Brain pericyte (primary cell): ENCODE results near the gene HOXC11.

ENCODE experiments used
- DNase-seq: peaks from one replicate; pipeline ENCODE4 v3.0.0-alpha.2; 2012; ENCODE audit warnings: low read depth, low spot score

Gene HOXC11

DNA sequence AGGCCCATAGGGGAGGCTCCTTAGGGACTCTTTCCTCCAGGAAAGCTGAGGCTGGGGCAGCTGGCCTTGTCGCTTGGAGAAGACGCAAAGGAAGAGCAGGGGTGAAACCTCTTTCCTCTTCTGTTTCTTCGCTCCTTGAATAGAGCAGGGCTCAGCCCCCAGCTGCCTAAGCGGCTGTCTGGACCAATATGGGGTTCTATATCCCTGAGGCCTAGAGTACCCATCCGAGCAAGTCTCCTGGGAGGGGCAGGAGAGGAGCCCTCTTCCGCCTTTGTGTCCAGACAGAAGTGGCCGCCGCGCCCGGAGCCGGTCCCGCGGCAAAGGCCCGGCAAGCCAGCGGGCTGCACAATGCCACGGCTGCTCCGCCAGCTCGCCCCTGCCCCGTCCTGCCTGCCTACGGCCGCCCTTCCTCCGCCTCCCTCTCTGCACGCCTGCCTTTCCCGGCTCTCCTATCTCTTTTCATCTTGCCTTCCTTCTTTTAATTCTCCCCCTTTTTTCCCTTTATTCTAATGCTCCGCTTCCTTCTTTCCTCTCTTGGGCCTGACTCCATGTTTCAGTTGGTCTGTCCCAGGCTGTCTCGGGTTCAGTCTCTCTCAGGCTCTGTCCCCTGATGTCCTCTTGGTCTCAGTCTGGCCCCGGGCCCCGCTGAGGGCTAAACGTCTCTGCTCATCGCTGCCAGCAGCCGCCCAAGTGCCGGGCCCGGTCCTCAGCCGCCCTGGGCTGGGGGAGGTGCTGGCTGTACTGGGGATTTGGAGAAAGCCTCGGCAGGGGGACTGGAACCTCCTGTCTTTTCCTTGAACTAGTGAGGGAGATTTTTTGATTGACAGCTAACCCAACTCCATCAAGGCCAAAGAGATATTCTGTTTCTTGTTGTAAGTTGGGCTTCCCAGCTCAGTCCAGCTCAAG, 24.5 kb downstream of the HOXC11 start:
- no peak for DNase-seq

GRCh38 chr12:53998110-53998899, 25.4 kb downstream of the HOXC11 start:
- no peak for DNase-seq

DNA sequence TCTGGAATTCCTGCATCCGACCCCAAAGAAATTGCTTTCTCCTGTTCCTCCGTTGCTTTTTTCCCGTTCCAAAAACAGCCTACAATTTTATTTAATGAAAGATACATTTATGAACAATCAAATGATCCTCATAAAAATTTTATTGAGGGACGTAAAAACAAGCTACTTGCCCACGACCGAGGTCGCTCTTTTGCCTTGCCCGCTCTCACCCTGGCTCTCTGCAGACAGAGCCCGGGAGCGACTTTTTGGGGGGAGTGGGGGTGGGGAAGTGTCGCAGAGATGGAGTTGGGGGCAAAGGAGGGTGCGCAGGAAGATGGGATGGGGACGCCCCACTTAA, 25.9 kb downstream of the HOXC11 start:
- no peak for DNase-seq

GRCh38 chr12:53999559-54000115, 26.7 kb downstream of the HOXC11 start:
- DNase-seq = no peak

DNA sequence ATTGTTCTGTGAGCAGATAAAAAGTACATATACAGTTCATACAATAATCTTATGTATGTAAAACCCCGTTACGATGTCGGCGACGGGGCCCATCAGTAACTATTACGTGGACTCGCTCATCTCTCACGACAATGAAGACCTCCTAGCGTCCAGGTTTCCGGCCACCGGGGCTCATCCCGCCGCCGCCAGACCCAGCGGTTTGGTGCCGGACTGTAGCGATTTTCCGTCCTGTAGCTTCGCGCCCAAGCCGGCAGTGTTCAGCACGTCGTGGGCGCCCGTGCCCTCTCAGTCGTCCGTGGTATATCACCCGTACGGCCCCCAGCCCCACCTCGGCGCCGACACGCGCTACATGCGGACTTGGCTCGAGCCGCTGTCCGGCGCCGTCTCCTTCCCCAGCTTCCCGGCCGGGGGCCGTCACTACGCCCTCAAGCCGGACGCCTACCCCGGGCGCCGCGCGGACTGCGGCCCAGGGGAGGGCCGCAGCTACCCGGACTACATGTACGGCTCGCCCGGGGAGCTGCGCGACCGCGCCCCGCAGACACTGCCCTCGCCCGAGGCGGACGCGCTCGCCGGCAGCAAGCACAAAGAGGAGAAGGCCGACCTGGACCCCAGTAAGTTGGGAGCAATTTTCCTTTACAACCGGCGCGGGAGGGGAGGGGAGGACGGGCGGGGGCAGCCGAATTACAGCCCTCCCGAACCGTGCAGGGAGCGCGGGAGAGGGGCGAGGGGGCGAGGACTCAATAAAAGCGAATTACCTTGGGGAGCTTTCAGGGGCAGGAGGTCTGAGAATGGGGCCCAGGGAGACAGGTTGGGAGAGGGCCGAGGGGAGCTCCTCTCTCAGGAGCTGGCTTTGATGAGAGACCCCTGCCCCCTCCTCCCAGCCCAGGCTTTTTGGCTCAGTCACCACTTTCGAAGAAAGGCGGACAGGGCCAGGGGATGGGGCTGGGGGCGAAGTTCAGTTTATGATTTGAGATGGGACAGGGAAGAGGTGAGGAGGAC, 27.5 kb downstream of the HOXC11 start, which contains the start of gene HOXC9:
TSS of gene HOXC9 (plus strand) at position 46 of the 999 bp plus-strand sequence. CDS start at position 74, 28 bp downstream.
- no peak for DNase-seq

DNA sequence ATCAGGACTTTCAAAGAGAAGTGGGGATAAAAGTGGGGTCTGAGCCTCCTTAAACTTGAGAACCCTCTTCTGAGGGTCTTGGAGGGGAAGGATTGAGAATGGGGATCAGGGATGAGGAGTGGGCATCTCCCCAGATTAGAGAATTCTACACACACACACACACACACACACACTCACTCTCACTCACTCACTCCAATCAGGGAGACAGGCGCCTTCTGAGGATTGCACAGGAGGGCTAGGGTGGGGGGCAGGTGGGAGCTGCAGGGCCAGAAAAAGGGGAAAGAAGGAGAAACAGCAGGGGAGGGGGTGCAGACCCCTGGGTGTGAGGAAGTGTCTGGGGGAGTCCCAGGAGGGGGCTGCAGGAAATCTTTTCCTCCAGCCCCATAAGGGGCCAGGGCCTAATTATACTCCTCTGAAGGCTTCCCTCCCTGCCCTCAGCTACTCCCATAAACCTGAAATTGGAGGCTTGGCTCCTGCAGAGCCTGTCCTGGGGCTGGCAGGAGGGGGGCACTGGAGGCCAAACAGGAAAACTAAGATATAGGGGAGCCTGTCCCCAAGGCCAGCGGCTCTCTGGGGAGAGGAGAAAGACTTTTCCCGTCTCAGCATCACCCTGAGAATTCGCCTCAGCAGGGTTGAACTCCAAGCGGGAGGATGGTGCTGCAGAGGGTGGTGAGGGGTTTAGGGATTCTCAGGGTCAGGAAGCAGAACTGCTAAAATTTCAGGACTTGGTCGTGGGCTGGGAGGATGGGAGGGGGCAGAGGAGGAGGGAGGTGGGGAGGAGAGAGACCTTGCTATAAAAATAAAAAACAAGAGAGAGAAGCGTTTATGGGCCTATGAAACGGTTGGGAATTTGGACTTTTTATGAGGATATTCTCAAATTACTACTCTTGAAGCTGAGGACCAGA, 28.6 kb downstream of the HOXC11 start:
- DNase-seq = no peak

DNA sequence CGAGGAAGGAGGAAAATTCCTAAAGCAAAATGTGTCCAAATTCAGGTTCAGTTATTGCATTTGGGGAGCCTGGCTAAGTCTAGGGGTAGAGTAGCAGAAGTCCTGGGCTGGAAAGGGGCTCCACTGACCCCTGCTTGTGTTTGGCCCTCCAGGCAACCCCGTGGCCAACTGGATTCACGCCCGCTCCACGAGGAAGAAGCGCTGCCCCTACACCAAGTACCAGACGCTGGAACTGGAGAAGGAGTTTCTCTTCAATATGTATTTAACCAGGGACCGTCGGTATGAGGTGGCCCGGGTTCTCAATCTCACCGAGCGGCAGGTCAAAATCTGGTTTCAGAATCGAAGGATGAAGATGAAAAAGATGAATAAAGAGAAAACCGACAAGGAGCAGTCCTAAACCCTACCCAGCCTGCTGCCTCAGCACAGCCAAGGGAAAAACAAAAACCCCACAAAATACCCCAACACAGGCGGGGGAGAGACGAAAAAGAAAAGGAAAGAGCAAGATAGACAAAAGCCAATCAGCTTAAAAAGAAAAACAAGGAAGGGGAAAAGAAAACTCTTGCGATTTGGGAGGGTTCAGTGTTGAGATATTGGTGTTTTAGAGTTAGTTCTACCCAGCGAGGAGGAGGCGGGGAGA, 29.5 kb downstream of the HOXC11 start:
- DNase-seq = no peak

GRCh38 chr12:54002915-54003389, 30.0 kb downstream of the HOXC11 start:
- DNase-seq = no peak

DNA sequence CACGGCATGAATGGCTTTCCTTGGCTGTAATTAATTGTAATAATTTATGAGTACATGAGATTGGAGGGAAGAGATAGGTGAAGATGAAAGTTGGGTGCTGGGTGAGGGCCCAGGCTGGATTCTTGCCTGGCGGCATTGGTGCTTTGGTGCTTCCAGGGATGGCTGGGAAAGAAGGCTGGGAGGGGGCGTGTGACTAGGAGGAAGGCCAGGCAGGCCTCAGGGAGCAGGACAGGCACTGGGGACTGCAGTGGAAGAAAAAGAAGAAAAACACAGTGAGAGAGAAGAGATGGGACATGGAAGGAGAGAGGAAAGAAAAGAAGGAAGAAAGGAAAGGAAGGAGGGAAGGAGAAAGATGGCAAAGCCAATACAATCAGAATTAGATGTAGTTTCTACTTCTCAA, 30.7 kb downstream of the HOXC11 start:
- DNase-seq = no peak

DNA sequence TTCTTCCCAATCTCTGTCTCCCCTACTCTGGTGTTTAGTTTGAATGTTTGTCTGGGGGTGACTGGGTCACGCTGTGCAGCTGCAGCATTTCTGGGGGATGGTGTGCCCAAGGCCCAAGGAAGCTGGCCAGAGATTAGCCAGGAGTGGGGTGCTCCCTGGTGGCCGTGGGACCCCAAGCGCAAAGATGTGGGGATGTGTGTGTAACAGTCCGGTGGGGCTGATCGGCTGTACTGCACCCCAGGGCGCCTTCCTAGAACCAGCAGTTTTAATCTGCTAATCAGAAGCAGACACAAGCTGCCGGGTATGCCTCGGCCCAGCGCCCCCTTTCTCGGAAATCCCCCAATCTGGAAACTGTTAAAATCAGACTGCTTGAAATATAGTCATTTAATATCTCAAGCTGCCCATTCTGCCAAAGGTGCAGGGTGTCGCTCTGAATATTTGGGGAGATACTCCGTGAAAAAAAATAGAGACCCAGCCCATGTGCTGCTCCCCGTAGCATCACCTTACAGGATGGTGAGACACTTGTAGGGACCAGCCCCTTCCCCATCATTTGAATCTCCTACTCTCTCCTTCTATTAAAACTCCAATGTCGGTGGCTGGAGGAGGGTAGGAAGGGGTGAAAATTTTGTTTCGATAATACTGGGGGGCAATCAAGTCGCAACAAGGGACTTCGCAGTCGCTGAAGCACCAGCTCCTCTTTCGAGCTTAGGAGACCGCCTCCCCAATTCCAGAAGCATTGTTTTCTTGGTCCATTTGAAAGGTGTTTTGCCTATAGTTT, 31.3 kb downstream of the HOXC11 start:
- no peak for DNase-seq

- DNase-seq = no peak
These were observed 32.1 kb downstream of the HOXC11 start for GRCh38 chr12:54004841-54005530.

DNA sequence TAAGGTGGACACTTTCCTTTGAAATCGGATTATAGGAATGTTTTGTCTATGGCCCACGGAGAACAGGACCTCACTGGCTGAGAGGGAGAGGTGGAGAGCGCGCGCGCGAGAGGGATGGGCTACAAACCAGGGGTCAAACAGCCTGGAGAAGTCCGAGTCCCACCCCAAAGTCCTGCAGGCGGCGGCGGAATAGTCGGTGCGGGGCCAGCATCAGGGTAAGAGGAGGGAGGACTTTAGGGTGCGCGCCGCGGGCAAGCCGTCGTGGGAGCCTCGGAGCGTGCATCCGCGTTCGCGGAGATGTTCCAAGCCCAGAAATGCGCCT, 32.6 kb downstream of the HOXC11 start:
- DNase-seq = no peak

DNA sequence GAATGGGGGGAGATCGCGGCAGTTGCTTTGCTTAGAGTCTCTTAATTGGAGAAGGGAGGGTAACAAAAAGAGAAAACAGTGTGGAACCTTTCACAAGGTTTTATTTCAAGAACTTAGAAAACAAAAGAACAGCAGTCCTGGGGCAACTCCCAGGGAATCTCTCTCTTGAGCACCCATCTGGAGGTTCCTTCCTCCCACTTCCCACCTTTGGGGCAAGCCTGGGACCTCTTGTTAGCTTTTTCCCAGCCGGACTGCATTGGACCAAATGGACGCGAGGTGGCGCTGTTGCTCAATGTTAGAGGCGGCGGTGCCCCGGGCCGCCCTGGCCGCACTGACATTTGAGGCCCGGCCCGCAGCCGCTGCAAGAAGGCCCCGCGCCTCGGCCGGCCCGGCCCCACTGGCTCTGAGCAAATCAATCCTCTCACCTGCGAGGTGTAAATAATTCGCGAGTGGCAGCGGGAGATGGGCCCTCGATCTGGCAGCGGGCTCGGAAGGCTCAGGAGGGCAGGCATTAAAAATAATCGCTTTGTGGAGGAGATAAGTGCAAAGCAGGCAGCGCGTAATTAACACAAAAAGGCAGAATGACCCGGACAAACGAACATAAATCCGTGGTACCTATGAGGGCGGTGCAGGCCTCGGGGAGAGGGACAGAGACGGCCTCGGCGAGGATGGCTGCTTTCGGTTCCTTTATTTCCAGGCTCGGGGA, 33.1 kb downstream of the HOXC11 start:
- DNase-seq = peak; percentile 21

GRCh38 chr12:54006559-54007220, 33.8 kb downstream of the HOXC11 start:
- no peak for DNase-seq

DNA sequence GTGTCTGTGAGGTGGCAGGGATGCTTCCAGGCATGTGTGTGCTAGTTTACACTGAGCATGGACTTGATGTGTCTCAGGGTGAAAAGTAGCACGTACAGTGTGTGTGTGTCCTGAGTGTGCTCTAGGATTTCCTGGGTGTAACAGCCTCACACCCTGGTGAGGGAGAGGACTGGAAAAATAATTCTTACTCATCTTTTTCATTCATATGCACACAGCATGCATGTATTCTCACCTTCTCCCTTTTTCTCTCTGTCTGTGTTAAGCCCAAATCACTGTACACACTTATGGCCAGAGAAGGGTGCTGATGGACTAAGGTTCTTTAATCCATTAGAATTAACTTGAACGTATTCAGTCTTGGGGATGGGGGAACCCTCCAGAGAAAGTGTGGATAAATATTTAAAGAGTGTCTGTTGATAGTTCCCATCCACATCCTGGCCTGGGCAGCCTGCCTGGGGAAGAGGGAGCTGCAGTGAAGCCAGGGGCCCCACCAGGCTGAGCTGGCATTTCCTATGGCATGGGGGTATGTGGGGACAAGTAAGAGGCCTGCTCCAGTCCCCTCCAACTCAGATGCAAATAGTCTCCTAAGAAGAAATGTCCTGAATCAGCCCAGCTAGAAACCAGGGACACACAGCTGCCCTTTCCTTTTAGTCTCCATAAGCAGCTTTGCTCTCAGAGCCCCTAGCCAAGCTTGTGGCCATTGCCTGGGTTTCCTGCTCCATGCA, 34.8 kb downstream of the HOXC11 start:
- DNase-seq = no peak

DNA sequence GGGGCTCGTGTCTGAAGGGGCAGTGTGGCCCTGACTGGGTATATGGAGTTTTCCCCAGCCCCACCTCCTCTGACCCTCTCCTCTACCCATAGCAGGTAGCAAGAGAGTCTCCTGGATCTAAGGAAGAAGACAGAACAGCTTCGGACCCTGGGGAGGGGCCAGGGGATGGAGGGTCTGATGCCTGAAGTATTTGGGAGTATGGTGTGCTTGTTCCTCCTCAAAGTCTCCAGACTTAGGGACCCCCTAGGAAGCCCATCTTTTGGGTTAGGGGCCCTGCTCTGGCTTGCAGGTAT, 35.3 kb downstream of the HOXC11 start:
- DNase-seq = no peak
